OCI-LY1 (cell line): ENCODE measurements around the gene CEP128.

Experiments
- H2AFZ ChIP-seq: fragments of 200-600 bp; sonication (generic), shearing (Covaris generic); 2 replicates; pipeline ENCODE4 v1.6.0; 2014; ENCODE audit warnings: antibody characterized with exemption, mild to moderate bottlenecking, low read length
- H3F3A ChIP-seq: fragments of 200-600 bp; sonication (generic), shearing (Covaris generic); 2 replicates; pipeline ENCODE4 v1.6.0; 2014; ENCODE audit warnings: mild to moderate bottlenecking, antibody characterized with exemption, low read length, moderate library complexity; ENCODE audit not compliant: insufficient read depth
- H3K27ac ChIP-seq: fragments of 200-600 bp; sonication (generic); 2 replicates; pipeline ENCODE4 v1.5.1; 2014; ENCODE audit warnings: low read length, mixed run types, mild to moderate bottlenecking, low read depth; ENCODE audit not compliant: poor library complexity, severe bottlenecking
- H3K27me3 ChIP-seq: fragments of 200-600 bp; sonication (generic); 2 replicates; pipeline ENCODE4 v1.6.0; 2014; ENCODE audit warnings: antibody characterized with exemption, mild to moderate bottlenecking, low read length, moderate library complexity; ENCODE audit not compliant: insufficient read depth
- H3K36me3 ChIP-seq: fragments of 200-600 bp; sonication (generic); 2 replicates; pipeline ENCODE4 v1.6.1; 2014; ENCODE audit warnings: mild to moderate bottlenecking, antibody characterized with exemption, low read length, moderate library complexity, mixed read lengths; ENCODE audit not compliant: insufficient read depth
- H3K4me1 ChIP-seq: fragments of 200-600 bp; sonication (generic); 2 replicates; pipeline ENCODE4 v1.5.1; 2014; ENCODE audit warnings: mild to moderate bottlenecking, low read length, moderate library complexity; ENCODE audit not compliant: insufficient read depth, severe bottlenecking
- H3K4me2 ChIP-seq: fragments of 200-600 bp; sonication (generic), shearing (Covaris generic); 2 replicates; pipeline ENCODE4 v1.6.1; 2014; ENCODE audit warnings: low read length
- H3K4me3 ChIP-seq: fragments of 200-600 bp; sonication (generic); 2 replicates; pipeline ENCODE4 v1.5.1; 2014; ENCODE audit warnings: low read length, low read depth, mild to moderate bottlenecking, mixed read lengths; ENCODE audit not compliant: poor library complexity, severe bottlenecking
- H3K79me2 ChIP-seq: fragments of 200-600 bp; shearing (Covaris generic); 2 replicates; pipeline ENCODE4 v1.6.1; 2016; ENCODE audit warnings: mixed run types, low read length, mixed read lengths; ENCODE audit not compliant: insufficient read depth
- H3K9ac ChIP-seq: fragments of 200-600 bp; sonication (generic), shearing (Covaris generic); 2 replicates; pipeline ENCODE4 v1.6.1; 2014; ENCODE audit warnings: mild to moderate bottlenecking, low read length, mixed read lengths
- H3K9me2 ChIP-seq: fragments of 200-600 bp; sonication (generic), shearing (Covaris generic); 2 replicates; pipeline ENCODE4 v1.6.1; 2014; ENCODE audit warnings: low read depth, mild to moderate bottlenecking, low read length, mixed read lengths
- H3K9me3 ChIP-seq: fragments of 200-600 bp; shearing (Covaris generic); 2 replicates; pipeline ENCODE4 v1.6.1; 2014; ENCODE audit warnings: low read length, mixed read lengths
- H4K20me1 ChIP-seq: fragments of 200-600 bp; sonication (generic), shearing (Covaris generic); 2 replicates; pipeline ENCODE4 v1.6.0; 2016; ENCODE audit warnings: mild to moderate bottlenecking, low read length; ENCODE audit not compliant: insufficient read depth
- CTCF ChIP-seq: fragments of 200-600 bp; sonication (generic), shearing (Covaris generic); IDR thresholded peaks from 2 replicates; pipeline ENCODE4 v1.5.1; 2017; ENCODE audit warnings: mild to moderate bottlenecking, antibody characterized with exemption, low read length, moderate library complexity, mixed read lengths
- EZH2 ChIP-seq: fragments of 200-600 bp; sonication (generic), shearing (Covaris generic); IDR thresholded peaks from 2 replicates; pipeline ENCODE4 v1.8.0; 2017; ENCODE audit warnings: borderline replicate concordance, mixed run types, mild to moderate bottlenecking, antibody characterized with exemption, low read length, moderate library complexity, mixed read lengths

The CEP128 gene

GRCh38 chr14:80678436-80678835 lies 263.1 kb downstream of the CEP128 start:
- Histone ChIP-seq H3K9me3 (0 out of 2 replicates have a peak, but pooled peaks cover 2% of the 10 kb centered on the region), H3K4me2 (no peak overlapping the region), H3K27me3 (no peaks in the 10 kb centered on the region), H2AFZ (no peak overlapping the region), H3K4me1 (no peaks in the 10 kb centered on the region), H3K9me2 (no peaks in the 10 kb centered on the region), H3K36me3 (no peaks in the 10 kb centered on the region; the same call in 1 of the 2 replicates), H3K79me2 (no peaks in the 10 kb centered on the region), H3K9ac (no peak overlapping the region), H4K20me1 (no peaks in the 10 kb centered on the region), H3K4me3 (no peak overlapping the region), H3F3A (no peaks in the 10 kb centered on the region; the same call in 1 of the 2 replicates), H3K27ac (no peak overlapping the region)
- TF ChIP-seq EZH2 = no peak
- no peak for TF ChIP-seq CTCF

GRCh38 chr14:80669426-80669825 lies 272.1 kb downstream of the CEP128 start:
- Histone ChIP-seq H3K79me2 (no peaks in the 10 kb centered on the region), H3K4me3 (no peak overlapping the region), H4K20me1 (no peaks in the 10 kb centered on the region), H3K9ac (no peak overlapping the region), H3K4me1 (no peaks in the 10 kb centered on the region), H3K9me3 (no peaks in the 10 kb centered on the region), H2AFZ (no peak overlapping the region), H3K27ac (no peak overlapping the region), H3F3A (no peaks in the 10 kb centered on the region; the same call in 1 of the 2 replicates), H3K27me3 (no peaks in the 10 kb centered on the region), H3K9me2 (no peaks in the 10 kb centered on the region), H3K4me2 (no peak overlapping the region), H3K36me3 (no peaks in the 10 kb centered on the region)
- TF ChIP-seq EZH2 (no peak), CTCF (no peak)

- H3K9me2 ChIP-seq = no peaks in the 10 kb centered on the region
- no peak overlapping the region for H2AFZ ChIP-seq
- no peaks in the 10 kb centered on the region for H3K4me1 ChIP-seq
- H3K9ac ChIP-seq = no peak overlapping the region
- no peak overlapping the region for H3K27ac ChIP-seq
- H3K79me2 ChIP-seq = no peaks in the 10 kb centered on the region
- no peak for TF ChIP-seq EZH2
- TF ChIP-seq CTCF = no peak
- no peaks in the 10 kb centered on the region; the same call in 1 of the 2 replicates for H3F3A ChIP-seq
- H3K4me3 ChIP-seq = no peak overlapping the region
- no peaks in the 10 kb centered on the region for H3K9me3 ChIP-seq
- no peak overlapping the region for H3K4me2 ChIP-seq
- H3K27me3 ChIP-seq = no peaks in the 10 kb centered on the region
- no peaks in the 10 kb centered on the region for H3K36me3 ChIP-seq
- H4K20me1 ChIP-seq = no peaks in the 10 kb centered on the region
Measured at GRCh38 chr14:80664576-80664975, 277.0 kb downstream of the CEP128 start.
